Measurements from ENCODE around the gene PAX8. TPM values are rescaled to one million over a fixed set of nuclear protein-coding genes. Genes with fewer than 3 reads are reported as not detected.

PAX8 gene
- total and polyA plus RNA-seq, 2 experiments from 2014 or later, result 5.8 to 13.1 TPM

GRCh38 chr2:113217455-113218282, 61.1 kb downstream of the PAX8 start:
- WGBS, 2 experiments (ENCODE audit: low coverage in 1 of 2, low lambda C conversion rate in 2 of 2, missing lambda C conversion rate in 2 of 2), result 96% methylated on average over 15 of the region's 15 CpGs
- Histone ChIP-seq H3K9ac (no peak overlapping the region), H3K9me2 (ENCODE audit: insufficient read depth) (no peaks in the 10 kb centered on the region), H3K4me1 (ENCODE audit: insufficient read depth) (peaks cover 10% of the 10 kb centered on the region; the same call in 1 of the 2 replicates), H2AFZ (no peak overlapping the region), H3F3A (ENCODE audit: insufficient read depth) (no peaks in the 10 kb centered on the region), H3K79me2 (ENCODE audit: insufficient read depth) (no peaks in the 10 kb centered on the region), H3K4me2 (ENCODE audit: unreplicated experiment) (no peak overlapping the region), H3K4me3 (no peak overlapping the region), H3K36me3 (ENCODE audit: low read depth) (no peaks in the 10 kb centered on the region), H4K20me1 (ENCODE audit: insufficient read depth) (no peaks in the 10 kb centered on the region), H3K27ac (no peak overlapping the region), H3K27me3 (replicated peaks; ENCODE audit: insufficient read depth) (no peaks in the 10 kb centered on the region), H3K9me3 (ENCODE audit: low read depth) (no peaks in the 10 kb centered on the region)
- DNase-seq, result no peak
- TF ChIP-seq EZH2 (IDR thresholded peaks at IDR 0.05; ENCODE audit: insufficient read depth, poor library complexity, severe bottlenecking), result no peak
- no peak for TF ChIP-seq EZH2phosphoT487 (IDR thresholded peaks at IDR 0.05; ENCODE audit: insufficient read depth, low read depth)
- in situ Hi-C loops (cut with MboI), result no loop called here

DNA sequence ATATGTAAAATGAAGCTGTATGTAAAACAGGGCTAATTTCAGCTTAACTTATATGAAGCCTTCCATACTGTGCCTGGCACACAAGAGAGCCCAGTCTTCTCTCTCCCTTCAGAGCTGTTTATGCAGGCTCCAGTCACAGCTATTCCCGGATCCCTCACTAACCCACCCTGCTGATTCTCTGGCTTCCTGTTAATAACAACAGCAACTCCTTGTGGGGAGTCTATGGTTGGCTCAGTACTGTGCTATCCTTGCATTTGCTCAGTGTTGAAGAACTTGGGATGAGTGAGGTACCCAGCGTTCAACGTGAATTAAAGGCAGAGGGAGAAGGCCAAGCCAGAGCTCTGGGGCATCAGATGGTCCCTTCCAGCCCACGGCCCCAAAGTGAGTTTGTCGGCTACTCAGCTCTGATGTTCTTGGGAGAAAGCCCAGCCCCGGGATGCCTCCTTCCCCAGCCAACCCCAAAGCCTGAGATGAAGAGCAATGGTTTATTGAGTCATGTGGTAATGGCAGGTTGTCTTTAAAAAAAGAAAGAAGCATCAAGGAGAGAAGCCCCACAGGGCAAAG, 61.7 kb downstream of the PAX8 start:
- Histone ChIP-seq H3F3A (ENCODE audit: insufficient read depth) (no peaks in the 10 kb centered on the region), H3K9me3 (ENCODE audit: low read depth) (no peaks in the 10 kb centered on the region), H3K27me3 (replicated peaks; ENCODE audit: insufficient read depth) (no peaks in the 10 kb centered on the region), H3K9ac (no peak overlapping the region), H3K9me2 (ENCODE audit: insufficient read depth) (no peaks in the 10 kb centered on the region), H3K36me3 (ENCODE audit: low read depth) (no peaks in the 10 kb centered on the region), H3K79me2 (ENCODE audit: insufficient read depth) (no peaks in the 10 kb centered on the region), H3K4me3 (no peak overlapping the region), H3K4me1 (ENCODE audit: insufficient read depth) (peaks cover 13% of the 10 kb centered on the region), H4K20me1 (ENCODE audit: insufficient read depth) (no peaks in the 10 kb centered on the region), H3K27ac (no peak overlapping the region), H2AFZ (no peak overlapping the region), H3K4me2 (ENCODE audit: unreplicated experiment) (no peak overlapping the region)
- WGBS, 2 experiments (ENCODE audit: low coverage in 1 of 2, low lambda C conversion rate in 2 of 2, missing lambda C conversion rate in 2 of 2), result 77 to 80% methylated on average over 6 of the region's 6 CpGs
- in situ Hi-C loops (cut with MboI), result no loop called here
- no peak for TF ChIP-seq EZH2phosphoT487 (IDR thresholded peaks at IDR 0.05; ENCODE audit: insufficient read depth, low read depth)
- DNase-seq, result no peak

GRCh38 chr2:113216321-113216720, 62.4 kb downstream of the PAX8 start:
- WGBS, 2 experiments (ENCODE audit: low coverage in 1 of 2, low lambda C conversion rate in 2 of 2, missing lambda C conversion rate in 2 of 2), result 90 to 92% methylated on average over 2 of the region's 2 CpGs
- no peak overlapping the region for H2AFZ ChIP-seq
- TF ChIP-seq EZH2phosphoT487 (IDR thresholded peaks at IDR 0.05; ENCODE audit: insufficient read depth, low read depth) (no peak), EZH2 (IDR thresholded peaks at IDR 0.05; ENCODE audit: insufficient read depth, poor library complexity, severe bottlenecking) (no peak)
- H4K20me1 ChIP-seq (ENCODE audit: insufficient read depth), result no peaks in the 10 kb centered on the region
- no peaks in the 10 kb centered on the region for H3K9me3 ChIP-seq (ENCODE audit: low read depth)
- no peaks in the 10 kb centered on the region for H3K36me3 ChIP-seq (ENCODE audit: low read depth)
- no peaks in the 10 kb centered on the region for H3F3A ChIP-seq (ENCODE audit: insufficient read depth)
- H3K9ac ChIP-seq, result no peak overlapping the region
- in situ Hi-C loops (cut with MboI), result no loop called here
- H3K27ac ChIP-seq, result no peak overlapping the region
- H3K4me1 ChIP-seq (ENCODE audit: insufficient read depth), result peaks cover 19% of the 10 kb centered on the region
- H3K4me2 ChIP-seq (ENCODE audit: unreplicated experiment), result no peak overlapping the region
- H3K9me2 ChIP-seq (ENCODE audit: insufficient read depth), result no peaks in the 10 kb centered on the region
- DNase-seq, result no peak
- H3K4me3 ChIP-seq, result no peak overlapping the region
- H3K27me3 ChIP-seq (replicated peaks; ENCODE audit: insufficient read depth), result no peaks in the 10 kb centered on the region
- H3K79me2 ChIP-seq (ENCODE audit: insufficient read depth), result no peaks in the 10 kb centered on the region

- no peak overlapping the region for H3K4me2 ChIP-seq (ENCODE audit: unreplicated experiment)
- 94 to 96% methylated on average over 2 of the region's 2 CpGs for WGBS, 2 experiments (ENCODE audit: low coverage in 1 of 2, low lambda C conversion rate in 2 of 2, missing lambda C conversion rate in 2 of 2)
- no peaks in the 10 kb centered on the region for H3K27me3 ChIP-seq (replicated peaks; ENCODE audit: insufficient read depth)
- no peaks in the 10 kb centered on the region for H3F3A ChIP-seq (ENCODE audit: insufficient read depth)
- in situ Hi-C loops (cut with MboI), result no loop called here
- no peaks in the 10 kb centered on the region for H3K9me3 ChIP-seq (ENCODE audit: low read depth)
- H4K20me1 ChIP-seq (ENCODE audit: insufficient read depth), result no peaks in the 10 kb centered on the region
- H3K9ac ChIP-seq, result no peak overlapping the region
- no peak for DNase-seq
- H3K79me2 ChIP-seq (ENCODE audit: insufficient read depth), result no peaks in the 10 kb centered on the region
- no peaks in the 10 kb centered on the region for H3K36me3 ChIP-seq (ENCODE audit: low read depth)
- TF ChIP-seq EZH2phosphoT487 (IDR thresholded peaks at IDR 0.05; ENCODE audit: insufficient read depth, low read depth) (no peak), EZH2 (IDR thresholded peaks at IDR 0.05; ENCODE audit: insufficient read depth, poor library complexity, severe bottlenecking) (no peak)
- no peaks in the 10 kb centered on the region for H3K9me2 ChIP-seq (ENCODE audit: insufficient read depth)
- peaks cover 27% of the 10 kb centered on the region for H3K4me1 ChIP-seq (ENCODE audit: insufficient read depth)
- no peak overlapping the region for H2AFZ ChIP-seq
- H3K27ac ChIP-seq, result no peak overlapping the region
- no peak overlapping the region for H3K4me3 ChIP-seq
Observed at GRCh38 chr2:113215056-113215455, 63.7 kb downstream of the PAX8 start.

Data from GM23248 (cell line).